Measurements from ENCODE around the gene DNAJC4. TPM values are rescaled to one million over a fixed set of nuclear protein-coding genes. Genes with fewer than 3 reads are reported as not detected.

Gene DNAJC4
- total RNA-seq, 1 donor from 2014 or later = 39.5 TPM

DNA sequence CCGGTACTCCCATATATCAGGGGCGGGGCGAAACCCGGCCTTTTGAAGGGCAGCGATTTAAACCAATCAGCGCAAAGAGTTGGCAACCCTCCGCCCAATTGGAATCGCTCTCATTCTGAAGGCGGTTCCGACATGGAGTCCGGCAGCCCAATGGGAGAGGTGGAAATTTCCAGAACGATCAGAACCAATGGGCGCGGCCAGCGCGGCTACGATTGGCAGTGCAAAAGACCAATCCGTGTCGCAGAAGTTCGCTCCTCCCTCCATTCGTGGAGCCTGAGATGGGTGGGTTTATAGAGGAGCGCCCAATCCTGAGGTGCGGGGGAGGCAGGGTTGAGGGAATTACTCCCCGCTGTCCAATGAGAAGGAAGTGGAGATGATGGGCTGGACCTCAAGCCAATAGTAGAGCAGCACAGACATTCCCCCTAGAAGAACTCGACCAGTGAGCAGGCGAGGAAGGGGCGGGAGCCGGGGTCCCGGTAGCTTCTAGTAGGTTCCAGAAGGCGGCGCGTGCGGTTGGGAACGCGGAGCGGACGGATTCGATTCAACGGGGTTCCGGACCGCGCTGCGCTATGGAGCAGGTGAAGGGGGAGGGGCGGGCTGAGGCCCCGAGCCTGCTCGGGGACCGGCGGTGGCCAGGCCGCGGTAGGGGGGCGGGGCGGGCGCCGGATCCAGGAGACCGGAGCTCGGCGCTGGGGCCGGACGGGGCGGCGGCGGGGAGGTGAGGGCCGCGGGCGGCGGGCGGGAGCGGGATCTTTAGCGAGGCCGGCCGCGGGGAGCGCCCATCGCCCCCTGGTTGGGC lies 44.5 kb upstream of the DNAJC4 start, which contains the start of gene STIP1:
Gene STIP1 (plus strand): TSS at position 479 of the 799 bp plus-strand sequence. CDS start 91 bp downstream, at position 570.
- Histone ChIP-seq H3K36me3 (peaks cover 5% of the 10 kb centered on the region), H3K4me1 (peaks cover 50% of the 10 kb centered on the region), H3K27me3 (ENCODE audit: low read depth) (no peaks in the 10 kb centered on the region), H3K27ac (peak within 1 kb of the TSS; percentile 92), H3K4me3 (no peak within 1 kb of the TSS), H3K9me3 (no peaks in the 10 kb centered on the region)
- DNase-seq = peak; percentile 100
- ATAC-seq = peak; percentile 93 to 96
- intact Hi-C loops (cut with DNase I) = no loop called here
- TF ChIP-seq, protein P1, sequence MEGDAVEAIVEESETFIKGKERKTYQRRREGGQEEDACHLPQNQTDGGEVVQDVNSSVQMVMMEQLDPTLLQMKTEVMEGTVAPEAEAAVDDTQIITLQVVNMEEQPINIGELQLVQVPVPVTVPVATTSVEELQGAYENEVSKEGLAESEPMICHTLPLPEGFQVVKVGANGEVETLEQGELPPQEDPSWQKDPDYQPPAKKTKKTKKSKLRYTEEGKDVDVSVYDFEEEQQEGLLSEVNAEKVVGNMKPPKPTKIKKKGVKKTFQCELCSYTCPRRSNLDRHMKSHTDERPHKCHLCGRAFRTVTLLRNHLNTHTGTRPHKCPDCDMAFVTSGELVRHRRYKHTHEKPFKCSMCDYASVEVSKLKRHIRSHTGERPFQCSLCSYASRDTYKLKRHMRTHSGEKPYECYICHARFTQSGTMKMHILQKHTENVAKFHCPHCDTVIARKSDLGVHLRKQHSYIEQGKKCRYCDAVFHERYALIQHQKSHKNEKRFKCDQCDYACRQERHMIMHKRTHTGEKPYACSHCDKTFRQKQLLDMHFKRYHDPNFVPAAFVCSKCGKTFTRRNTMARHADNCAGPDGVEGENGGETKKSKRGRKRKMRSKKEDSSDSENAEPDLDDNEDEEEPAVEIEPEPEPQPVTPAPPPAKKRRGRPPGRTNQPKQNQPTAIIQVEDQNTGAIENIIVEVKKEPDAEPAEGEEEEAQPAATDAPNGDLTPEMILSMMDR (IDR thresholded peaks at IDR 0.05) = peak; percentile 51

DNA sequence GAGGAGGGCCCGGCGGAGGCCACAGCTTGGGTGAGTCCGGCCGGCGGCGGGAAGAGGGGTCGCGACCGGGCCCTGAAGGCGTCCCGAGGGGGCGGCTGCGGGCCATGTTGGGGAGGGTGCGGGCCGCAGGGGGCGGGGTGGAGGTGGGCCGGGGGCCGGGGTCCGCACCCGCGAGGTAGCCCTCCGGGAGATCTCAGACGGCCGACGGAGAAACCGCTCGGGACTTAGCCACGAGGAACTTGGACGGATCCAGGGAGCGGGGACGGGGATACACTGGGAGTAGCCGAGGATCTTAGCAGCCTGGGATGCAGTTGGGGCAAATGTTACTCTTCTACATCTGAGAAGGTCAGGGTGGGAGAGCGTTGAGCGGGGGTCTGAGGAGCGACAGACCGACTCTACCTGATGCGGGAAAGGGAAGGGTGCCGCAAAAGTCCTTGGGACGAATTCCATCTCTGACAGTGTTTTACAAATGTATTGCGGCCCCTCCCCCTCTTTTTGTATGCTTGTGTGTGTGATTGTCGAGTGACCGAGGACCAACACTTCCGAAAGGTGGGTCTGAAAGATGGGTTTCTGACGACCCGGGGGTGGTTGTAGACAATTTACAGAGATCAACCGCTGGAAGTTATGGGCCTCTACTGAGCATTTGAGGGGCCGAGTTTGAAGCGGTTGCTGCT lies 43.7 kb upstream of the DNAJC4 start:
- intact Hi-C loops (cut with DNase I) = no loop called here
- peaks cover 7% of the 10 kb centered on the region for H3K36me3 ChIP-seq
- no peaks in the 10 kb centered on the region for H3K9me3 ChIP-seq
- DNase-seq (no peak), ATAC-seq (no peak)
- no peak overlapping the region for H3K4me3 ChIP-seq
- peak overlapping the region; percentile 79 for H3K27ac ChIP-seq
- H3K27me3 ChIP-seq (ENCODE audit: low read depth) = no peaks in the 10 kb centered on the region
- TF ChIP-seq, protein P1 (IDR thresholded peaks at IDR 0.05) = no peak
- H3K4me1 ChIP-seq = peaks cover 43% of the 10 kb centered on the region

DNA sequence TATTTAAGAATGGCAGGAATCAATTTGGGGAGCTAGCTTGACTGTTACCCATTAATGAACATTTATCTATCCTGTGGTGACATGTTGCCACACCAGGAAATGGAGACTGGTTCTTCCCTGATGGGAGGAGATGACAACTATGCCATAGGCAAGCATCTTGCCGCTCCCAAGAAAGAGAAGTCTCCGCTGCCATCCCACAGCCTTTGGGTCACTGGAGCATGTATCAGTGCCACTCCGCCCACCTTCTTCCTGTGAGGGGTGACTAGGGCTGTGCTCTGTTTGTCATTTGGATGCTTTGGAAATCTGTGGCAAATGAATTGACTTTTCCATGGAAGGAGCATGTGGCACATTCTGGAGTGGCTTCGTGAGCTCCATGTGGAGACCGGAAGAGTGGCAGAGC lies 37.9 kb upstream of the DNAJC4 start:
- DNase-seq = no peak
- intact Hi-C loops (cut with DNase I) = no loop called here
- Histone ChIP-seq H3K4me3 (no peak overlapping the region), H3K27me3 (ENCODE audit: low read depth) (no peaks in the 10 kb centered on the region), H3K4me1 (peaks cover 20% of the 10 kb centered on the region), H3K9me3 (no peaks in the 10 kb centered on the region), H3K36me3 (peaks cover 58% of the 10 kb centered on the region), H3K27ac (no peak overlapping the region)
- TF ChIP-seq, protein P1 (IDR thresholded peaks at IDR 0.05) = no peak
- peak; percentile 58 to 65 for ATAC-seq

DNA sequence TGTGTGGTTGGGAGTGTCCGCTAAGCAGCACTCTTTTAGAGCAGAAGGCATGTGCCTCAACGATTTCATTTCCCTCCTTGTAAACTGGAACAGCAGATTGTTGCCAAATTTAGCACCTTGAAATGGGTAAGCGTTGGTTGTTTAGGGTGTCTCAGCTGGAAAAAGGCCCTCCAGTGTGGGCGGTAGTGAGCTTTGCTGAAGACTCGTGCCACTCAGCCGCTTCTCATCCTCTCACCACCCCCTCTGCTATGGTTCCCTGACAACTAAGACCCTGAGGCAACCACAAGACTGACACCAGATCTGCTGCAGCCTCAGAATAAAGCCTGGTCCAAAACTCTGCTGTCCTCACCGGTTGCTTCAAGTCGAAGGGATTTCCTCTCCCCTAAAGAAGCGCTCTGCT lies 33.7 kb upstream of the DNAJC4 start:
- H3K27ac ChIP-seq = no peak overlapping the region
- DNase-seq (no peak), ATAC-seq (no peak)
- H3K36me3 ChIP-seq = peaks cover 92% of the 10 kb centered on the region
- peaks cover 3% of the 10 kb centered on the region for H3K4me1 ChIP-seq
- TF ChIP-seq, protein P1 (IDR thresholded peaks at IDR 0.05) = no peak
- intact Hi-C loops (cut with DNase I) = no loop called here
- H3K27me3 ChIP-seq (ENCODE audit: low read depth) = no peaks in the 10 kb centered on the region
- H3K9me3 ChIP-seq = no peaks in the 10 kb centered on the region
- no peak overlapping the region for H3K4me3 ChIP-seq

DNA sequence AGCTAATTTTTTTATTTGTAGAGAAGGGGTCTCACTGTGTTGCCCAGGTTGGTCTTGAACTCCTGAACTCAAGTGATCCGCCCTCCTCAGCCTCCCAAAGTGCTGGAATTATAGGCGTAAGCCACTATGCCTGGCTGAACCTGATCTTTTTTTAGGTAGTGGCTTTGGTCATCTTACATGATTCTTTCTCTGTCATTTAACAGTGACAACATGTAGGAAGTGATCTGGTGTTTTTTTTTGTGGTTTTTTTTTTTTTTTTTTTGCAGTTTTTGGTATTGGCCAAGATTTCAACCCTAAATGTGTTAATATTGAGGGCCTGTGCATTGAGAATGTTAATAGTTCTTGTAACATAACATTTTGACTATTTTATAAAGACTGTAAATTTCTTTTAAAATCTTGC lies 31.8 kb upstream of the DNAJC4 start:
- Histone ChIP-seq H3K27me3 (ENCODE audit: low read depth) (no peaks in the 10 kb centered on the region), H3K9me3 (no peaks in the 10 kb centered on the region), H3K4me1 (no peaks in the 10 kb centered on the region), H3K36me3 (peaks cover 99% of the 10 kb centered on the region), H3K27ac (no peak overlapping the region), H3K4me3 (no peak overlapping the region)
- TF ChIP-seq, protein P1 (IDR thresholded peaks at IDR 0.05) = no peak
- intact Hi-C loops (cut with DNase I) = no loop called here
- ATAC-seq (no peak), DNase-seq (no peak)

Measured in lower lobe of right lung (tissue), 2 donors.